ENCODE data around the gene M6PR.
"Not testable (repeated sequence)": the region's sequence is repeated elsewhere in the genome, so short reads cannot be mapped to it uniquely, and the experiment has no call there.

The M6PR gene

DNA sequence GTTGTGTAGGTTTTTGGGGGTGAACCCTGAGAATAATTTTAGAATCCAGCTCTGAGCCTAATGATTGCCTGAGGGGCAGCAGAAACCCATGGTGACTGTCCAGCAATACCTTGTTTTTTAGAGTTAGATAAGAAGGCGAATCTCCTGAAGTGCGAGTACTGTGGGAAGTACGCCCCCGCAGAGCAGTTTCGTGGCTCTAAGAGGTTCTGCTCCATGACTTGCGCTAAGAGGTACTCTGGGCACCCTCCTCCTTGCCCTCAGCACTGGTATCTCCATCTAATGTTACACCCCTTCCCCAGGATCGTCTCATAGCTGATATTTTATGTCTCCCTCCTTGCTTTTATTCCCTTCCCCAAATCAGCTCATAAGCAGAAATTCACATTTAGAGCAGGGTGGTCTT lies 12.7 kb downstream of the M6PR start:
- Histone ChIP-seq H2AFZ (ENCODE audit: low read depth) (no peak overlapping the region), H3K4me2 (no peak overlapping the region), H3K79me2 (ENCODE audit: insufficient read depth, low read depth) (no peaks in the 10 kb centered on the region), H3K27ac (no peak overlapping the region), H3K4me1 (ENCODE audit: low read depth, poor library complexity, severe bottlenecking) (no peaks in the 10 kb centered on the region), H3K4me3 (IDR thresholded peaks at IDR 0.05; ENCODE audit: insufficient read depth, low read depth, low read length) (no peak overlapping the region), H4K20me1 (ENCODE audit: insufficient read depth) (no peaks in the 10 kb centered on the region), H3K36me3 (ENCODE audit: insufficient read depth) (no peaks in the 10 kb centered on the region), H3K9ac (no peak overlapping the region), H3K27me3 (ENCODE audit: insufficient read depth, low read depth) (no peaks in the 10 kb centered on the region)
- TF ChIP-seq, protein P1, sequence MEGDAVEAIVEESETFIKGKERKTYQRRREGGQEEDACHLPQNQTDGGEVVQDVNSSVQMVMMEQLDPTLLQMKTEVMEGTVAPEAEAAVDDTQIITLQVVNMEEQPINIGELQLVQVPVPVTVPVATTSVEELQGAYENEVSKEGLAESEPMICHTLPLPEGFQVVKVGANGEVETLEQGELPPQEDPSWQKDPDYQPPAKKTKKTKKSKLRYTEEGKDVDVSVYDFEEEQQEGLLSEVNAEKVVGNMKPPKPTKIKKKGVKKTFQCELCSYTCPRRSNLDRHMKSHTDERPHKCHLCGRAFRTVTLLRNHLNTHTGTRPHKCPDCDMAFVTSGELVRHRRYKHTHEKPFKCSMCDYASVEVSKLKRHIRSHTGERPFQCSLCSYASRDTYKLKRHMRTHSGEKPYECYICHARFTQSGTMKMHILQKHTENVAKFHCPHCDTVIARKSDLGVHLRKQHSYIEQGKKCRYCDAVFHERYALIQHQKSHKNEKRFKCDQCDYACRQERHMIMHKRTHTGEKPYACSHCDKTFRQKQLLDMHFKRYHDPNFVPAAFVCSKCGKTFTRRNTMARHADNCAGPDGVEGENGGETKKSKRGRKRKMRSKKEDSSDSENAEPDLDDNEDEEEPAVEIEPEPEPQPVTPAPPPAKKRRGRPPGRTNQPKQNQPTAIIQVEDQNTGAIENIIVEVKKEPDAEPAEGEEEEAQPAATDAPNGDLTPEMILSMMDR (conservative IDR thresholded peaks at IDR 0.05; ENCODE audit: low read depth, low read length), result no peak

DNA sequence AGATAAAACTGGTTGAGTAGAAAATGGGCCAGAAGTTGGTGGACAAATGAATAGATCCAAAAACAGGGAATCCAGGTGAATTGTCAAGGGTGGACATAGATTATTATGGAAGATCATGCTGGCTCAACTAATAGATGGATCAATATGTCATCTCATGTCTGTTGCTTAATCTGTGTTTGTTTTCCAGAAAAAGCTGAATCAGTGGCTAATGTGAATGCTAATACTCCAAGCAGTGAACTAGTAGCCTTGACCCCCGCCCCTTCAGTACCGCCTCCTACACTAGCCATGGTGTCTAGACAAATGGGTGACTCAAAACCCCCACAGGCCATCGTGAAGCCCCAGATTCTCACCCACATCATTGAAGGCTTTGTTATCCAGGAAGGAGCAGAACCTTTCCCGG lies 15.4 kb downstream of the M6PR start:
- H4K20me1 ChIP-seq (ENCODE audit: insufficient read depth); H2AFZ ChIP-seq (ENCODE audit: low read depth); H3K4me2 ChIP-seq; H3K4me1 ChIP-seq (ENCODE audit: low read depth, poor library complexity, severe bottlenecking); H3K79me2 ChIP-seq (ENCODE audit: insufficient read depth, low read depth); H3K27ac ChIP-seq; H3K36me3 ChIP-seq (ENCODE audit: insufficient read depth); H3K4me3 ChIP-seq (IDR thresholded peaks at IDR 0.05; ENCODE audit: insufficient read depth, low read depth, low read length); H3K9ac ChIP-seq; H3K27me3 ChIP-seq (ENCODE audit: insufficient read depth, low read depth): not testable (repeated sequence)

DNA sequence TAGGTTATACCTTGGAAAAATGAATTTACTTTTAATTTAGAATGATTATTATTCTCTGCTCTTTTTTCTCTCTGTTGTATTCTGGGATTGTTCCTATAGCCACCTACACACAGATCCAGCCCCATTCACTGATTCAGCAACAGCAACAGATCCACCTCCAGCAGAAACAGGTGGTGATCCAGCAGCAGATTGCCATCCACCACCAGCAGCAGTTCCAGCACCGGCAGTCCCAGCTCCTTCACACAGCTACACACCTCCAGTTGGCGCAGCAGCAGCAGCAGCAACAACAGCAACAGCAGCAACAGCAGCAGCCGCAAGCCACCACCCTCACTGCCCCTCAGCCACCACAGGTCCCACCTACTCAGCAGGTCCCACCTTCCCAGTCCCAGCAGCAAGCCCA lies 17.0 kb downstream of the M6PR start:
- not testable (repeated sequence) for H4K20me1 ChIP-seq (ENCODE audit: insufficient read depth); H3K27me3 ChIP-seq (ENCODE audit: insufficient read depth, low read depth); H3K4me3 ChIP-seq (IDR thresholded peaks at IDR 0.05; ENCODE audit: insufficient read depth, low read depth, low read length); H3K4me1 ChIP-seq (ENCODE audit: low read depth, poor library complexity, severe bottlenecking); H3K27ac ChIP-seq; H2AFZ ChIP-seq (ENCODE audit: low read depth); H3K4me2 ChIP-seq; H3K36me3 ChIP-seq (ENCODE audit: insufficient read depth); H3K79me2 ChIP-seq (ENCODE audit: insufficient read depth, low read depth); H3K9ac ChIP-seq

DNA sequence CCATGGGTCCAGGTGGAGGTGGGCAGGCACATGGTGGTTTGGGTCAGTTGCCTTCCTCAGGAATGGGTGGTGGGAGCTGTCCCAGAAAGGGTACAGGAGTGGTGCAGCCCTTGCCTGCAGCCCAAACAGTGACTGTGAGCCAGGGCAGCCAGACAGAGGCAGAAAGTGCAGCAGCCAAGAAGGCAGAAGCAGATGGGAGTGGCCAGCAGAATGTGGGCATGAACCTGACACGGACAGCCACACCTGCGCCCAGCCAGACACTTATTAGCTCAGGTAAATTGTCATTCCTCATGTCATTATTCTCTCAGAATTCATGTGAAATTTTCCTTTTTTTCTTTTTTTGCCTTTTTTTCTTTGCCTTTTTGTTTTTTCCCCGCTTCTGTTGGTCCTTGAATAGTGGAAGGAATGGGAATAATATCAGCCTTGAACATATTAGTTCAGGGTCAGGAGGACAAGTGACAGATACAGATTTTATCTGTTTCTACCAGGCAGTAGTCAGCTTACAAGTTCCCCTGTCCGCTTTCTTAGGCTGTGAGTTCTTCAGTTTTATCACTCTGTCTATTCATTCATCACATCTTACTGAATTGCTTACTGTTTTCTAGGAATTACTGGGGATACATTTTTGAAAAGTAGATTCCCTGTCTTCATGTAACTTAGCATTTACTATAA lies 18.7 kb downstream of the M6PR start:
- H3K4me2 ChIP-seq; H2AFZ ChIP-seq (ENCODE audit: low read depth); H3K36me3 ChIP-seq (ENCODE audit: insufficient read depth); H3K27me3 ChIP-seq (ENCODE audit: insufficient read depth, low read depth); H3K79me2 ChIP-seq (ENCODE audit: insufficient read depth, low read depth); H4K20me1 ChIP-seq (ENCODE audit: insufficient read depth); H3K4me3 ChIP-seq (IDR thresholded peaks at IDR 0.05; ENCODE audit: insufficient read depth, low read depth, low read length); H3K9ac ChIP-seq; H3K4me1 ChIP-seq (ENCODE audit: low read depth, poor library complexity, severe bottlenecking); H3K27ac ChIP-seq: not testable (repeated sequence)

DNA sequence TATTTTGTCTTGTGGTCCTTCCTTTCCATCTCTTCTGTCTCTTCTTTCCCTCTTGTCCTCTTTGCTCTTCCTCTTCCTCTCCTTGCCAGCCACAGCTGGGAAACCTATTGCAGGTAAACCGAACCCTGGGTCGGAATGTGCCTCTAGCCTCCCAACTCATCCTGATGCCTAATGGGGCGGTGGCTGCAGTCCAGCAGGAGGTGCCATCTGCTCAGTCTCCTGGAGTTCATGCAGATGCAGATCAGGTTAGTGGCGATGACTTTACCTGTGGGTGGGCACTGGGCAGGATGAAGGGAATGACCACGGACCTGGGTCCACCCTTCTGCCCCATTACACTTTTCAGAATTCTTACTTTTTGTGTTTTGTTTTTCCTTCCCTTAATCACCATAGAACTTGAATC lies 26.9 kb downstream of the M6PR start:
- no peaks in the 10 kb centered on the region for H3K36me3 ChIP-seq (ENCODE audit: insufficient read depth)
- no peaks in the 10 kb centered on the region for H3K27me3 ChIP-seq (ENCODE audit: insufficient read depth, low read depth)
- H3K4me2 ChIP-seq, result no peak overlapping the region
- no peaks in the 10 kb centered on the region for H3K4me1 ChIP-seq (ENCODE audit: low read depth, poor library complexity, severe bottlenecking)
- H3K27ac ChIP-seq, result no peak overlapping the region
- no peak overlapping the region for H3K9ac ChIP-seq
- no peaks in the 10 kb centered on the region for H4K20me1 ChIP-seq (ENCODE audit: insufficient read depth)
- no peaks in the 10 kb centered on the region for H3K79me2 ChIP-seq (ENCODE audit: insufficient read depth, low read depth)
- TF ChIP-seq, protein P1 (conservative IDR thresholded peaks at IDR 0.05; ENCODE audit: low read depth, low read length), result no peak
- H2AFZ ChIP-seq (ENCODE audit: low read depth), result no peak overlapping the region
- H3K4me3 ChIP-seq (IDR thresholded peaks at IDR 0.05; ENCODE audit: insufficient read depth, low read depth, low read length), result no peak overlapping the region

DNA sequence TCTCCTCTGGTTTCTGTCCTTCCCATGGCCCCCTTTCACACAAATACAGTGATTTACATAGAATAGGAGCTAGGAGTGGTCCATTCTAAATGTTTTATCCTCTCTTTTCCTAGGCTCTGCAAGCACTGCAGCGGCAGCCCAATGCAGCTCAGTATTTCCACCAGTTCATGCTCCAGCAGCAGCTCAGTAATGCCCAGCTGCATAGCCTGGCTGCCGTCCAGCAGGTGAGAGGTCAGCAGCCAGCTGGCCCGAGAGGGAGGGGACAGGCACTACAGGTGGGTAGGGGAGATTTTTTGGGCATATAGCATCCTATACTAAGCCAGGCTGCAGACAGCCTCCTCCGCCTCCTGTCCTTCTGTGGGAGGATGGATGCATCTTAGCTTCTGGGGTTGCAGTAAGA lies 29.8 kb downstream of the M6PR start:
- not testable (repeated sequence) for H3K79me2 ChIP-seq (ENCODE audit: insufficient read depth, low read depth); H4K20me1 ChIP-seq (ENCODE audit: insufficient read depth); H3K4me1 ChIP-seq (ENCODE audit: low read depth, poor library complexity, severe bottlenecking); H3K27me3 ChIP-seq (ENCODE audit: insufficient read depth, low read depth); H3K27ac ChIP-seq; H2AFZ ChIP-seq (ENCODE audit: low read depth); H3K36me3 ChIP-seq (ENCODE audit: insufficient read depth); H3K4me2 ChIP-seq; H3K9ac ChIP-seq; H3K4me3 ChIP-seq (IDR thresholded peaks at IDR 0.05; ENCODE audit: insufficient read depth, low read depth, low read length)
